Measurements from ENCODE around the gene AHDC1. TPM values are rescaled to one million over a fixed set of nuclear protein-coding genes. Genes with fewer than 3 reads are reported as not detected.

The AHDC1 gene
- total RNA-seq, 1 donor from 2014 or later: 33.9 TPM

- peaks cover 7% of the 10 kb centered on the region for H3K36me3 Mint-ChIP-seq (ENCODE audit: low read depth)
- H3K27ac Mint-ChIP-seq: no peak overlapping the region
- no peak for DNase-seq (ENCODE audit: low spot score)
- H3K4me3 Mint-ChIP-seq: no peak overlapping the region
- intact Hi-C loops (cut with micrococcal nuclease): loop anchor here (5.0 kb wide), 1 partner anchor 207 kb away; the partner anchor contains the start of gene STX12
- H3K9me3 Mint-ChIP-seq: no peaks in the 10 kb centered on the region
- H3K27me3 Mint-ChIP-seq (ENCODE audit: insufficient read depth): no peaks in the 10 kb centered on the region
- H3K4me1 Mint-ChIP-seq (ENCODE audit: low read depth): peaks cover 24% of the 10 kb centered on the region
Observed at GRCh38 chr1:27564710-27565649, 39.0 kb downstream of the AHDC1 start.

GRCh38 chr1:27563591-27564471, 40.1 kb downstream of the AHDC1 start:
- H3K36me3 Mint-ChIP-seq (ENCODE audit: low read depth): peaks cover 7% of the 10 kb centered on the region
- H3K4me1 Mint-ChIP-seq (ENCODE audit: low read depth): peaks cover 24% of the 10 kb centered on the region
- no peak overlapping the region for H3K27ac Mint-ChIP-seq
- intact Hi-C loops (cut with micrococcal nuclease): no loop called here
- DNase-seq (ENCODE audit: low spot score): no peak
- no peaks in the 10 kb centered on the region for H3K27me3 Mint-ChIP-seq (ENCODE audit: insufficient read depth)
- H3K4me3 Mint-ChIP-seq: no peak overlapping the region
- H3K9me3 Mint-ChIP-seq: no peaks in the 10 kb centered on the region

GRCh38 chr1:27563341-27563590, 40.7 kb downstream of the AHDC1 start:
- Mint-ChIP-seq H3K9me3 (no peaks in the 10 kb centered on the region), H3K36me3 (ENCODE audit: low read depth) (peaks cover 7% of the 10 kb centered on the region), H3K27me3 (ENCODE audit: insufficient read depth) (no peaks in the 10 kb centered on the region), H3K4me3 (no peak overlapping the region), H3K27ac (no peak overlapping the region), H3K4me1 (ENCODE audit: low read depth) (peaks cover 21% of the 10 kb centered on the region)
- intact Hi-C loops (cut with micrococcal nuclease): no loop called here
- DNase-seq (ENCODE audit: low spot score): no peak

GRCh38 chr1:27562534-27563340, 41.2 kb downstream of the AHDC1 start:
- DNase-seq (ENCODE audit: low spot score): no peak
- Mint-ChIP-seq H3K4me3 (no peak overlapping the region), H3K27me3 (ENCODE audit: insufficient read depth) (no peaks in the 10 kb centered on the region), H3K36me3 (ENCODE audit: low read depth) (peaks cover 6% of the 10 kb centered on the region), H3K27ac (no peak overlapping the region), H3K4me1 (ENCODE audit: low read depth) (peaks cover 18% of the 10 kb centered on the region), H3K9me3 (no peaks in the 10 kb centered on the region)
- intact Hi-C loops (cut with micrococcal nuclease): no loop called here

- H3K9me3 Mint-ChIP-seq: no peaks in the 10 kb centered on the region
- H3K27me3 Mint-ChIP-seq (ENCODE audit: insufficient read depth): no peaks in the 10 kb centered on the region
- H3K4me1 Mint-ChIP-seq (ENCODE audit: low read depth): peaks cover 23% of the 10 kb centered on the region
- H3K36me3 Mint-ChIP-seq (ENCODE audit: low read depth): peaks cover 6% of the 10 kb centered on the region
- H3K4me3 Mint-ChIP-seq: no peak overlapping the region
- no peak for DNase-seq (ENCODE audit: low spot score)
- intact Hi-C loops (cut with micrococcal nuclease): no loop called here
- H3K27ac Mint-ChIP-seq: no peak overlapping the region
Observed at GRCh38 chr1:27562021-27562420, 41.9 kb downstream of the AHDC1 start.

- H3K9me3 Mint-ChIP-seq: no peaks in the 10 kb centered on the region
- intact Hi-C loops (cut with micrococcal nuclease): no loop called here
- no peak overlapping the region for H3K4me3 Mint-ChIP-seq
- H3K4me1 Mint-ChIP-seq (ENCODE audit: low read depth): peaks cover 29% of the 10 kb centered on the region
- no peak overlapping the region for H3K27ac Mint-ChIP-seq
- no peak for DNase-seq (ENCODE audit: low spot score)
- H3K36me3 Mint-ChIP-seq (ENCODE audit: low read depth): peaks cover 7% of the 10 kb centered on the region
- no peaks in the 10 kb centered on the region for H3K27me3 Mint-ChIP-seq (ENCODE audit: insufficient read depth)
Observed at GRCh38 chr1:27561124-27561899, 42.6 kb downstream of the AHDC1 start.

- no peak for DNase-seq (ENCODE audit: low spot score)
- Mint-ChIP-seq H3K27ac (no peak overlapping the region), H3K9me3 (no peaks in the 10 kb centered on the region), H3K4me3 (no peak overlapping the region), H3K36me3 (ENCODE audit: low read depth) (peaks cover 4% of the 10 kb centered on the region), H3K4me1 (ENCODE audit: low read depth) (peaks cover 37% of the 10 kb centered on the region), H3K27me3 (ENCODE audit: insufficient read depth) (no peaks in the 10 kb centered on the region)
- intact Hi-C loops (cut with micrococcal nuclease): no loop called here
Observed at GRCh38 chr1:27560268-27561123, 43.4 kb downstream of the AHDC1 start.

GRCh38 chr1:27559466-27560030, 44.4 kb downstream of the AHDC1 start:
- Mint-ChIP-seq H3K27ac (no peak overlapping the region), H3K27me3 (ENCODE audit: insufficient read depth) (no peaks in the 10 kb centered on the region), H3K4me1 (ENCODE audit: low read depth) (peaks cover 47% of the 10 kb centered on the region), H3K36me3 (ENCODE audit: low read depth) (peaks cover 3% of the 10 kb centered on the region), H3K9me3 (no peaks in the 10 kb centered on the region), H3K4me3 (no peak overlapping the region)
- intact Hi-C loops (cut with micrococcal nuclease): no loop called here
- DNase-seq (ENCODE audit: low spot score): no peak

- no peak for DNase-seq (ENCODE audit: low spot score)
- Mint-ChIP-seq H3K4me3 (no peak overlapping the region), H3K9me3 (no peaks in the 10 kb centered on the region), H3K4me1 (ENCODE audit: low read depth) (peaks cover 52% of the 10 kb centered on the region), H3K27ac (peak overlapping the region; percentile 81), H3K36me3 (ENCODE audit: low read depth) (peaks cover 3% of the 10 kb centered on the region), H3K27me3 (ENCODE audit: insufficient read depth) (no peaks in the 10 kb centered on the region)
- intact Hi-C loops (cut with micrococcal nuclease): loop anchor here (2.0 kb wide), 1 partner anchor 19 kb away; no protein-coding TSS in a partner anchor
Observed at GRCh38 chr1:27557596-27558340, 46.2 kb downstream of the AHDC1 start.

- peak overlapping the region; percentile 84 for H3K27ac Mint-ChIP-seq
- peak; percentile 65 for DNase-seq (ENCODE audit: low spot score)
- peaks cover 5% of the 10 kb centered on the region for H3K36me3 Mint-ChIP-seq (ENCODE audit: low read depth)
- peaks cover 49% of the 10 kb centered on the region for H3K4me1 Mint-ChIP-seq (ENCODE audit: low read depth)
- H3K9me3 Mint-ChIP-seq: no peaks in the 10 kb centered on the region
- intact Hi-C loops (cut with micrococcal nuclease): loop anchor here (1.0 to 2.0 kb wide), 5 partner anchors 11 to 106 kb away; no protein-coding TSS in a partner anchor
- no peaks in the 10 kb centered on the region for H3K27me3 Mint-ChIP-seq (ENCODE audit: insufficient read depth)
- H3K4me3 Mint-ChIP-seq: peak overlapping the region; percentile 54
Observed at GRCh38 chr1:27556781-27557595, 47.0 kb downstream of the AHDC1 start.

Measured in activated T-helper 1 cell treated with anti-CD3 and anti-CD28 coated beads, Interleukin-12 subunit alpha, Interleukin-12 subunit beta, Interleukin-2, Interleukin-4 antibody, amounts not matched to agents 30 ng/mL and 10 ng/mL and 1 ng/mL, durations not matched to agents 14 hours and 24 hours and 36 hours (primary cell).